NCI-H2196 (cell line): ENCODE data around the gene WNT9A.
"Not testable (repeated sequence)": the region's sequence is repeated elsewhere in the genome, so short reads cannot be mapped to it uniquely, and the experiment has no call there.

ENCODE experiments used
- DNase-seq: peaks from one replicate; lab custom pipeline; 2025; ENCODE audit not compliant: unreplicated experiment; lab: John Stamatoyannopoulos, UW

WNT9A gene

DNA sequence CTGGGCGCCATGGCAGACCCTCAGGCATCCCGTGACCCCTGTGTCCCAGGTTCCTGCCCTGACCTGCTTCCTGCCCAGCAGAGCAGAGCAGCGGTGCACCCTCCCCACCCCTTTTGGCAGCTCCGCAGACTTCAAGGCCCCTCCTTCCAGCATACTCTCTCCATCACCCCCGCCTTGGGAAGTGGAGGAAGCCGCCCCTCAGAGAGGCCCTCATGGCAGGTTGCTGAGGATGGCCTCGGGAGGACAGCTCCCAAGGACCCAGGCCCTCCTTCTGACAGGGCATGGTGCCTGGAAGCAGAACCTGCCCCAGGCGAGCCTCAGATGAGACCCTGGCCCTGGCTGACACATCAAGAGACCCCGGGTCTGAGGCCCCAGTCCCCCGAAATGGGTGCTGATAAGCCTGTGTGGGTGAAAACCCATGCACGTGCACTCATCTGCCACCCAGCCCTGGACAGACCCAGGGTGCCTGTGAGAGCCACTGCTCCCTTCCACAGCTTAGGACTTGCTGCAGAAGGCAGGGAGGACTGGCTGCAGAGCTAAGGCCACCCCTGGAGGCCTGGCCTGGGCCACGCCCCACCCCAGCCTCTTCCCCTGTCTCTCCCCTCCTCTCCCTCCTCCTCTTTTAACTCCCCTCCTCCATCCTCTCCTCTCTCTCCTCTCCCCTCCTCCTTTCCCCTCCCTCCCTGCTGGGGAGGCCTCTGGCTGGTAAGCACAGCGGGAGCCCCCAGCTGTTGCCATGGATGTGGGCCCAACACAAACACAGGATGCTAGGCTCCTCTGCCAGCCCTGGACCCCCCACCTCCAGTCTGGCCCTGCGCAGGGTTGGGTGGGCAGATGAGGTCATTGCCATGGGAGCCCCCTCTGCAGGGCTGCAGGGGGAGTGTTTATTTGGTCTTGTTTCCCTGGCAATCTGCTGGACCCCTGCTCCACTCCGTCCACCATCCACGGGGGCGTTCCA lies 33.7 kb downstream of the WNT9A start:
- no peak for DNase-seq

DNA sequence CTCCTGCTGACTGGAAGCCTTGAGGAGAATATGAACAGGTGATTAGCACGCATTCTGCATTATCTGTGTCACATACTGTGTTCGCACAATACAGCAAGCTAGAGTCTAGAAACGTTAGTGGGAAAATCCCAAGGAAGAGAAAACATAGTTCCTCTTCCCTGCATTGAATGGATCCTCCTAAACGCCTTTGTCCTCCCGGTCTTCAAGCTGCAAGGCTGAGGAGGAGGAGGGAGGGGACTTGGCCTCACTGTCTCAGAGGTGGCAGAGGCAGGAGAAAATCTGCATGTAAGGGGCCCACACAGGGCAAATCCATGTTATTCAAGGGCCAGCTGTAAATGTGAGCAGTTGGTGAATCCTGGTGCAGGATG lies 34.4 kb downstream of the WNT9A start:
- DNase-seq = no peak

DNA sequence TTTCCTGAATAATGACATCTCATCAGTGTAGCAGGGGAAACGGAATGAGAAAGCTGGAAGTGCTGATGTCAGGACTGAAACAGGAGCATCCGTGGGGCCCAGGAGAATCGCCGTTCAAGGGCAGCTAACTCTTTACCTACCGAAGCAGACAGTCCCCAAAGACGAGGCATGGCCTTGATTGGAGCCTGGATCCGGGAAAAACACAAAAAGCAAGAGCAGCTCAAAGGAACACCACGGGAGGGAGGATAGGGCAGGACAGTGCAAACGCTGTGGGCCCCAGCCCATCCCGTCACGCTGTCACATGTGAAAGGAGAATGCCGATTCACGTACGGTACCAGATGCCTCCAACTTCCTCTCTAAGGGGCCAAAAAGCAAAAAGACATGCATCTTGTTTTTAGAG lies 34.9 kb downstream of the WNT9A start:
- DNase-seq = no peak

DNA sequence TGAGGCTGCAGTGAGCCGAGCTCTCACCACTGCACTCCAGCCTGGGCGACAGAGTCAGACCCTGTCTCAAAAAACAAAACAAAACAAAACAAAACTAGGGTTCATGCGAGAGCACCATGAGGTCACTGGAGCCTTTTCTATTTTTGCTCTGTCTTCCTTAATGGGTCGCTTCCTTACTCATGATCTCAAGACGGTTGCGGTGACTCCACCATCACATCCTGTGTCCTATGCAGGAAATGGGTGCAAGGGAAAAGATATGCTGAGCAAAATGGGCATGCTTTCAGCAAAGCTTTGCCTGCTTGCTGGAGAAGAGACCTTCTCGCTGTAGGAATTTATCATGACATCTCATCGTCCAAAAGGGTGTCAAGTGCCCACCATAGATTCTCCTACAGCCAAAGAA lies 36.4 kb downstream of the WNT9A start:
- no peak for DNase-seq

DNA sequence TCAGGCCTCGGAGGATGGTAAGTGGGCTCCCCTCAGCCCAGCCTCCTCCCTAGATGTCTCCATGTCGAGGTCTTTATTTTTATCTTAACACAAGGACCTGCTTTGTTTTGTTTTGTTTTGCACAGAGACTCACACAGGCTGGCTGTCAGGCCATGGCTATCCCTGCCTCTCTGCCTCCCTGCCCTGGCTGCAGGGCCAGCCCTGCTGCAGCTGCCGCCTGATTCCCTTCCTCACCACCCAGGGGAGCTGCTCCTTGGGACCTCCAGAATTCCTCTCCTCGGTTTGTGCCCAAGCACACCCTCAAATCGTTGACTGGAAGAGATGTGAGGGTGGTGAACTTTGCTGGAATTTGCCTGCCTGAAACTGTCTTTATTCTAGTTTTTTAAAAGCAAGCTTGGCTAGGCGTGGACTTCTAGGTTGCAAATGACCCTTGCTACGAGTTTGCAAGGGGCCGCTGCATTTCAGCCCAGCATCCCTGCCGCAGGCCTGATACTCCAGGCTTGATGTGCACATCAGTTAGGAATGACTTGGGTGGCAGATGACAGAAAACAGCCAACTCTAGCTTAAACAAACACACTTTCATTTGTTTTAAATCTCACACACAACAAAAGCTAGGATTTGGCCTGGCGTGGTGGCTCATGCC lies 37.1 kb downstream of the WNT9A start:
- no peak for DNase-seq

DNA sequence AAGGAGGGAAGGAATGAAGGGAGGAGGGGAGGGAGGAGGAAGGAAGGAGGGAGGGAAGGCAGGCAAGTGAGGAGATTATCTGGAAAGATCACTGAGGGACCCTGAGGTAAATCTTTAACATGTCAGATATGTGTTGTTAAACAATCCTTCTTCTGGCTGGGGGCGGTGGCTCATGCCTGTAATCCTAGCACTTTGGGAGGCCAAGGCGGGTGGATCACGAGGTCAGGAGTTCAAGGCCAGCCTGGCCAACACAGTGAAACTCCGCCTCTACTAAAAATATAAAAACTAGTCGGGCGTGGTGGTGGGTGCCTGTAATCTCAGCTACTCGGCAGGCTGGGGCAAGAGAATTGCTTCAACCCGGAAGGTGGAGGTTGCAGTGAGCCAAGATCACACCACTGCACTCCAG lies 37.8 kb downstream of the WNT9A start:
- not testable (repeated sequence) for DNase-seq

DNA sequence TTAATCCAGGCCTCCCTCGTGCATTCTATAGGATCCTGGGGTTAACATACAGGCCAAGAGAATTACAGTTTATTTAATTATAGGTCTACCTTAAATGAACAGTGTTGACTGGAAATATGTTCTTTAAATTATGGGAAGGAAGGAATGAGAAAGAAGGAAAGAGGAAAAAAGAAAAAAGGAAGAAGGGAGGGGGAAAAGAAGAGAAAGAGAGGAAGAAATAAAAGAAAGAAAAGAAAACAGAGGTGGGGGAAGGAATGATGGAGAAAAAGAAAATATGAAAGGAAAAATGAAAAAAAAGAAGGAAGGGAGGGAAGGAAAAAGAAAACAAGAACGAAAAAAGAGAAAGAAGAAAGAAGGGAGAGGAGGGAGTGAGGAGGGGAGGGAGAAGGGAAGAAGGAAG lies 38.5 kb downstream of the WNT9A start:
- DNase-seq = no peak

DNA sequence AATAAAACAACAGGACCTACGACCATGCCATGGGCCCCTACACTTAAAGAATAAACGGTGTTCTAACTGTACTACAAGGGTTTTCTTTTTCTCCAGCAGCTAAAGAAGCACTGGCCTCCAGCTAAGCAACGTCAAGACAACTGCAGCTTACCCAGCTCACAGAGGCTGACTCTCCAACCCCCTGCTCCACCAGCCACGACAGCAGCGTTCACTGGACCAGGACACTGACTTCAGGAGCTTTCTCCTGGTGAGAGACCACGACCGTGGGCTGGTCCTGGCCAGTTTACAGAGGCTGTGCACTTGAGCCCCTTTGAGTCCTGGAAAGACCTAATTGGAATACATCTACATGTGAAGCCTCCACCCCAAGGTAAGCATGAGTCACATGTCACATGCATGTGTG lies 39.4 kb downstream of the WNT9A start:
- DNase-seq = no peak

DNA sequence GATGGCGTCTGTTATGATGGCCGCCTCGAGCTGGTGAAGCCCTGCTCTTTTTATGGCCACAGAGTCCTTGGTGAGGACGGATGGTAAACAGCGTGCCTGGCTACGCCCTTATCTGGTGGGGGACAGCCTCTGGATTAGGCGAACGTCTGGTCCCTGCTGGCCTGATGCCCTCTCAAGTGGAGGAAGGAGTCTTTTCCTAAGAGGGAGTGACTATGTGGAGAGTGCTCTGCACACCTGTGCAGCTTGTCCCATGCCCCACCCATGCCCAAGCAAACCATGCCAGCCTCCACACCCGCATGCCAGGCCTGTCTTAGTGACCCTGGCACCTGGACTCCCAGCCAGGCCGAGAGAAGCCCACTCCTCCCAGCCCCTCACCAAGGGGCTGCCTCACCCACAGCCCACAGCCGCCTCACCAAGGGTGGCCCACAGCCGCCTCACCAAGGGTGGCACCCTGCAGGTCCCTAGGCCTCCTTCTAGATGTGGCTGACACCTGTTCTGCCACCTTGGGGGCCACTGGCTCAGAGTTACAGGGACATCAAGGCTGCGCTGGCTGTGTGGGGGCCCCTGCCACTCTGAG lies 40.2 kb downstream of the WNT9A start:
- no peak for DNase-seq

DNA sequence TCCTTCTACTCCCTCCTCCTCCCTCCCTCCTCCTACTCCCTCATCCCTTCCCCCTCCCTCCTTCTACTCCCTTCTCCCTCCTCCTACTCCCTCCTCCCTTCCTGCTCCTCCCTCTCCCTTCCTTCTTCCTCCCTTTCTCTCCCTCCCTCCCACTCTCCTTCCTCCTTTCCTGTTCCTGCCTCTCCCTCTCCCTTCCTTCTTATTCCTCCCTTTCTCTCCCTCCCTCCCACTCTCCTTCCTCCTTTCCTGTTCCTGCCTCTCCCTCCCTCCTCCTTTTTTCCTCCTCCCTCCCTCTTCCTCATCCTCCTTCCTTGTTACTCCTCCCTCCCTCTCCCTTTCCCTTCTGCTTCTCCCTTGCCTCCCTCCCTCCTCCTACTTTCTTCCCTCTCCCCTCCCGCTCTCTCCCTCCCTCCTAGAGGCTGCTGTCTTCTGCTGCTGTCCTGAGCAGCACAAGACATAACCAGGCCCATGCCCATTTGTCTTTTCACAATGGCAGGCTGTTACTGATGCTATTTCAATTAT lies 41.1 kb downstream of the WNT9A start:
- DNase-seq = no peak

DNA sequence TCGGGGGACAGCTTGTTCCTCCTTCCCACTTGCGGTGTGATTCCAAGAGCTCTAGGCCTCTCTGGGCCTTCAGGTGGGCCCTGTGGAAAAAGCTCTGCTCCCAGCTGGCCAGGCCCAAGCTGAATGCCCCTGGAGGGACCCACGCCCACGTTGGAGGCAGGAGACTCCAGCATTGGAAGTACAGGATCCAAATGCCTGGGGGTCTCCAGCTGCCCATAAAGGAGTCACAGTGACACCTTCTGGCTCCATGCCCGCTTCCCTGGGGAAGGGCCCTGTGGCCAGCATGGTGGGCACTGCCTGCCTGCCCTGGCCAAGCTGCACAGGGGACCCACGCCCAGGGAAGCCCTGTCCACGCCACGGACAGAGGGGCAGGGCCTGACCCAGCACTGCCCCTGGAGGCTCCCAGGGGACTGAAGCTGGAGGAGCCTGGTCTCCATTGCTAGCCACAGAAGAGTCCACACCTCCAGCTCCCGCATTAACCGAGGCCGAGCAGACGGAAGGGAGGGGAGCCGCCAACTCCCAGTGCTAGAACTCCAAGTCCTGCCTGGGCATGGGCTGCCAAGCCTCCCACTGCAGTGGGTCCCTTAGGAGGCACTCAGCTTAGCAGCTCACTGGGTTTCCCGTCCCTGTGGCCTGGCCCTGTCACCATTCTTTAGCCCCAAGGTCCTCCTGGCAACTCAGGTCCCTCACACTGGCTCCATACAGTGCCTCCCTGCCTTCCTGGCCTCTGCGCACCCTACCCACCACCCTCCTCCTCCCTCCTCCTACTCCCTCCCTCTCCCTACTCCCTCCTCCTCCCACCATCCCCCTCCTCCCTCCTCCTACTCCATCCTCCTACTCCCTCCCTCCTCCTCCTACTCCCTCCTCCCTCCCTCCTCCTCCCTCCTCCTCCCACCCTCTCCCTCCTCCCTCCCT lies 41.9 kb downstream of the WNT9A start:
- DNase-seq = no peak

DNA sequence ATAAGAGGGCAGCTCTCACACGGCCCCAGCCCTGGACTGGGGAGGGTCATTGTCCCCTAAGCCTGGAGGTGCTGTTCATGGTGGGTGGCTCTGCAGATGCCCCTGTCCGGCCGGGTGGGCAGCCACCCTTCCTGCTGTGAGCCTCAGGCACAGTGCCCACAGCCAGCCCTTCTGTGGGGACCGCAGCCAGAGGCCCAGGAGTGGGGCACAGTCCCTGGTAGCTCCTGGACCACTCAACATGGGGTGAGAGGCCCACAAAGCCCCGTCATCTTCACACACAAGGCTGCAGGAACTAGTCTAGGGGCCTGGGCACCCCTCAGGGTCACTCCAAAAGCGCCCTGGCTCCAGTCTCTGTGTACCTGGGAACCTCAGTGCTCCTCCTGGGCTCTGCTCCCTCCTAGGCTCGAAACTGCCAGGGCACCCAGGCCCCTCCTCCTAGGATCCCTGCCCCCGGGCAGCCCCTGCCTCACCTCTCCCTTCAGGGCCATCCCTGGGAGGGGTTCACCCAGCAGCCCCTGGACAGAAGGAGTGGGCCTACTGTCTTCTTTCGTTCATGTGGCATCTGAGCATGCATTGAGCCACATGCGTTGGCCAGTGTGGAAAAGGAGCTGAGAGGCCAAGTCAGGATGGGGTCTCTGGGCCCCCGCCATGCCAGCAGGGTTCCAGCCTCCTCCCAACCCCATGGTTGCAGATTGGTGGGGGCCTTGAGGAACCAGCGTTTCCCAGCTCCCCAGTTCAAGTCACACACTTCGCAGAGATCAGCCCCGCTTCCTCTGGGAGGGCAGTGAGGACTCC lies 43.0 kb downstream of the WNT9A start:
- no peak for DNase-seq

DNA sequence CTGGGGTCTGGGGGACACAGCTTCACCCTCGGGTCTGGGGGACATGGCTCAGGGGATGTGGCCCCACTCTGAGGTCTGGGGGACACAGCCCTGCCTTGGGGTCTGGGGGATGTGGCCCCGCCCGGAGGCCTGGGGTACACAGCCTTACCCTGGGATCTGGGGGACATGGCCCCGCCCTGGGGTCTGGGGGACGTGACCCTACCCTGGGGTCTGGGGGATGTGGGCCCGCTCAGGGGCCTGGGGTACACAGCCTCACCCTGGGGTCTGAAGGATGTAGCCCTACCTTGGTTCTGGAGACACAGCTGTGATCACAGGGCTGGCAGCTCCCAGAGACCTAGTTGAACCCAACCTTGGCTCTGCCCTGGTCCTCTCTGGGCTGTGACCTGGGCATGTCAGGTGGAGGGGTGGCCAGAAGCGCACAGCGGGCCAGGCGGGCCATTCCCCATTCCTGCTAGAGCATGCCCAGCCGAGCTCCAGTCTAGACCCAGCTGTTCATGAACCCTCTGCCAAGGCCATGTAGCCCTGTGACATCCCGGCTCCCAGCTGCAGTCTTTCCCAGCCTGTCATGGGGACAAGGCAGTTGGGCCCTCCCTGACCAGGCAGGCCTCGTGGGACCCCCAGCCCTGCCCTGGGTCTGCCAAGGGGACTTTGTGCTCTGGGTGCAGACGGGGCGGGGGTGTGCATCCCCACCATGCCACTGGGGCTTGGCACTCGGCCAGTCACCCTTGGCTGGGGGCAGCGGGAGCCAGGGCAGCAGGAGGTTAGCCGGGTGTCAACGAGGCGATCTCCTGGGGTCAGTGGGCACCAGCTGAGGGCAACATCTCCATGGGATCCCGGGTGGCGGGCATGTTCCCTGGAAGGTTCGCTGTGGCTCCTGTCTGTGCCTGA lies 43.9 kb downstream of the WNT9A start:
- DNase-seq = no peak

DNA sequence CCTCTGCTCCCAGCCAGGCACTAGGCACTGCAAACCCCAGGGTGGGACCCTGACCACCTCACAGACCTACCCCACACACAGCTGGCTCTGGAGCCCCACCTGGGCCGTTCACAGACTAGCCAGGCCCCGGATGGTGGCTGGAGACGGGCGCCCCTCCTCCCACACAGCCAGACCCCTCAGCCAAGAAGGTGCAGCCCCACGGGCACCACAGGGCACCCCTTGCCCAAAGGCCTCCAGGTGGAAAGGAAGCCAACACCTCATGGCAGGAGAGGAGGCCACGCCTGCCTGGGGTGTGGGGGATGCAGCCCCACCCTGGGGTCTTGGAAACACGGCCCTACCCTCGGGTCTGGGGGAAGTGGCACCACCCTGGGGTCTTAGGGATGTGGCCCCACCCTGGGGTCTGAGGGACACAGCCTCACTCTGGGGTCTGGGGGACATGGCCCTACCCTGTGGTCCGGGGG lies 44.6 kb downstream of the WNT9A start:
- DNase-seq = no peak

DNA sequence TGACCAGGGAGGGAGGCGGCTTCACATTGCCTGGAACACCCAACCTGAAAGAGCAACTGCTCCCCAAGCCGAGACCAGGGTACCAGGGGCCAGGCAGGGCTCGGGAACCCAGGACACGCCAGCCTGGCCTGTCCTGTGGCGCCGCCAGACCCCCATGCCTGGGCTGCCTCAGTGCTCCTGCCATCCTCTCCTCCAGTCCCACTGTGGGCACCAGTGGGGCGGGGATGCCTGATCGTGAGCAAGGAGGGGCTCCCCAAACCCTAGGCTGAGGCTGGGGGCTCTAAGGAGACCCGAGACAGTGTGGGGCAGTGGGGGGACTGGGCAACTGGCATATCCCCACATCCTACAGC lies 45.1 kb downstream of the WNT9A start:
- DNase-seq = no peak

DNA sequence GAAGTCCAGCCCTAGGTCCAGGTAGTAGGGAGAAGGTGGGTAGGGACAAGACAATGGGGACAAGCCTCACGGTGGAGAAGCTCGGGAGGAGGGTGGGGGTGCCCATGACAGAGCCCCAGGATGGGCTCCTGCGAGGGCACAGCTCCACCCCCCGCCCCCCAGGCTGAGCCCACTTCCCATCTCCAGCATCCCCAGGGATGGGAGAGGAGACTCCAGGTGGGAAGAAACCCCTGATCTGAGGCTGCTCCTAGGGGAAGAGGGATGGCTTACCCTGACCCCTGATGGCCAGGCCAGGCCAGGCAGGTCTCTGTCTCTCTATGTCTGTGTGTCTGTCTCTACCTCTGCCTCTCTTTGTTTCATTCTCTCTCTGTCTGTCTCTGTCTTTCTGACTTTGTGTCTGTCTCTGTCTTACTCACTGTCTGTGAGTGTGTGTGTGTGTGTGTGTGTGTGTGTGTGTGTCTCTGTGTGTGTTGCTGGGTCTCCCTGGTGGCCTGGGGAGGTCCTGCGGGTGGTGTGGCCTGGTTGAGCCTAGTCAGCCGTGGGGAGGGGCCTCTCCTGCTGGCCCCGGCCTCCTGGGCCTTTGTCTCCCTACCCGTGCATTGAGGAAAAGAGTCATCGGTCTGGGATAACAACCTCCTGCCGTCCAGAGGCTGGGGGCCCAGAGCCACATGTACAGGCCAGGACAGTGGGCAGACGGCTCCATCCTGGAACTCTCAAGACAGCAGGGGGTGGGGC lies 45.7 kb downstream of the WNT9A start:
- peak; percentile 13 for DNase-seq

DNA sequence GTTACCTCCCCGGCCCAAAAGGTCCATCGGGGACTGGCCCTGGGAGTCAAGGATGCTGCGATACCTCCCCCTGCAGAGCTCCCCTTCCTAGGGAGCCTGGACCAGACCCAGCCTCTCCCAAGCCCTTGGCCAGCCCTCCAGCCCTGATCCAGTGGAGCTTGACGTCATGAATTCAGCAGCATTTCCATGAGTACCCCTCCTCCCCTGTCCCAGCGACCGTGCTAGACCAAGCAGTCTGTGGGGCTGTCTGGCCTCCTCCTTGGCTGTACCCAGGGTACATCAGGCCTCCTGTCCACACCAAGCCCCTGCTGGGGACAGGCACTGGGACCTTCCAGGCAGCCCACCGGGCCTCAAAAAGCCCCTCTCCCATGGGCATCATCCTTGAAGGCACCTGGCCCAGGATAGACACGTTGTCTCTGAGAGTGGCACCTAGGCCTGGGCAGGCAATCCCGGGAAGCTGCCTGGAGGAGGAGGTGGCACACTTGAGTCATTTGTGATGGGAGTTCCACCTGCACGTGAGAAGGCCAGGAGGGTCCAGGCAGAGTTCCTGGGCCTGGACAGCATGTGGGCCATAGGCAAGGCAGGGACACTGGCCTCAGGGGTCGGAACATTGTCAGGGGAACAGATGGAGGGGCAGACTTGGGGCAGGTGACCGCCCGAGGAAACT lies 46.4 kb downstream of the WNT9A start:
- no peak for DNase-seq

DNA sequence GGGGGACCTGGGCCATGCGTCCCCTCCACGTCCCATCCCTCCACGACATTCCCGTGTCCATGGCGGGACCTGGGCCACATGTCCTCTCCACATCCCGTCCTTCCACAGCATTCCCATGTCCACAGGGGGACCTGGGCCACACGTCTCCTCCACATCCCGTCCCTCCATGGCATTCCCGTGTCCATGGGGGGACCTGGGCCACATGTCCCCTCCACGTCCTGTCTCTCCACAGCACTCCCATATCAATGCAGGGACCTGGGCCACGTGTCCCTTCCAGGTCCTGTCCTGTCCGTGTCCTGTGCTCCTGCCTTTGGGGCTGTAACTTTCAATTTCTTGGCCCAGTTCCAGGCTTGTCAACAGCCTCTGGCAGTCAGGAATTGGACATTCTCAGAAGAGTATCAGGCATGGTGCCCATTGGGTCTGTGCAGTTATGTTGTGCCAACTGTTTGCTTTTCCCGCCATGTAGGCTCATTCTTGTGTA lies 47.1 kb downstream of the WNT9A start:
- DNase-seq = no peak
